Keratinocyte (primary cell): ENCODE results near the gene COL16A1. TPM values are rescaled to one million over a fixed set of nuclear protein-coding genes. Genes with fewer than 3 reads are reported as not detected.
A peak's percentile ranks its signal among the peaks of the same experiment; 100 is the strongest.

Experiments used
- DNase-seq: peaks from one replicate; pipeline ENCODE4 v3.0.0-alpha.2; 2011; ENCODE audit warnings: low read depth, missing footprints, low spot score
- FAIRE-seq: peaks from 2 replicates; lab custom pipeline; 2011; peaks lifted over from hg19 to GRCh38; lab: Jason Lieb, UNC
- H2AFZ ChIP-seq: 2 replicates; pipeline ENCODE4 v1.6.0; 2012; ENCODE audit warnings: low read length, control low read depth, inconsistent platforms; ENCODE audit not compliant: control insufficient read depth
- H3K27ac ChIP-seq: 2 replicates; pipeline ENCODE4 v1.5.1; 2011; ENCODE audit warnings: low read length; ENCODE audit not compliant: control insufficient read depth, insufficient read depth
- H3K27me3 ChIP-seq: 3 replicates; pipeline ENCODE4 v1.6.0; 2011; ENCODE audit warnings: low read length; ENCODE audit not compliant: control insufficient read depth, insufficient read depth; ENCODE audit errors: extremely low read depth
- H3K36me3 ChIP-seq, 2 experiments: 2 replicates in 1 of 2; 3 replicates in 1 of 2; pipeline ENCODE4 v1.5.1; 2011; ENCODE audit warnings: low read length in 2 of 2, mild to moderate bottlenecking in 1 of 2; ENCODE audit not compliant: control insufficient read depth in 2 of 2, insufficient read depth in 2 of 2; ENCODE audit errors: extremely low read depth in 1 of 2
- H3K4me1 ChIP-seq: 3 replicates; pipeline ENCODE4 v1.5.1; 2011; ENCODE audit warnings: low read length; ENCODE audit not compliant: control insufficient read depth, insufficient read depth; ENCODE audit errors: extremely low read depth
- H3K4me2 ChIP-seq: 3 replicates; pipeline ENCODE4 v1.6.0; 2011; ENCODE audit warnings: low read depth, low read length; ENCODE audit not compliant: control insufficient read depth, insufficient read depth; ENCODE audit errors: extremely low read depth
- H3K4me3 ChIP-seq, 3 experiments: fragments of 200-600 bp in 1 of 3; sonication (generic) in 1 of 3; 2 replicates in 2 of 3; 3 replicates in 1 of 3; pipeline ENCODE4 v1.5.1; 2011 to 2016; ENCODE audit warnings: low read length in 3 of 3, mild to moderate bottlenecking in 3 of 3, control low read depth in 2 of 3, inconsistent platforms in 1 of 3, low read depth in 1 of 3, mixed read lengths in 1 of 3, mixed run types in 1 of 3, moderate library complexity in 1 of 3; ENCODE audit not compliant: control insufficient read depth in 2 of 3, insufficient read depth in 2 of 3; ENCODE audit errors: extremely low read depth in 1 of 3
- H3K79me2 ChIP-seq: 2 replicates; pipeline ENCODE4 v1.6.0; 2012; ENCODE audit warnings: low read length; ENCODE audit not compliant: control insufficient read depth, insufficient read depth
- H3K9ac ChIP-seq: 3 replicates; pipeline ENCODE4 v1.6.0; 2011; ENCODE audit warnings: low read length; ENCODE audit not compliant: control insufficient read depth, insufficient read depth; ENCODE audit errors: extremely low read depth
- H3K9me1 ChIP-seq: 3 replicates; pipeline ENCODE4 v1.6.0; 2011; ENCODE audit warnings: low read length; ENCODE audit not compliant: control insufficient read depth, insufficient read depth; ENCODE audit errors: extremely low read depth
- H3K9me3 ChIP-seq: 2 replicates; pipeline ENCODE4 v1.5.1; 2012; ENCODE audit warnings: low read depth, low read length; ENCODE audit not compliant: control insufficient read depth
- H4K20me1 ChIP-seq: 3 replicates; pipeline ENCODE4 v1.6.0; 2011; ENCODE audit warnings: low read length; ENCODE audit not compliant: control insufficient read depth, insufficient read depth; ENCODE audit errors: extremely low read depth
- CTCF ChIP-seq, 3 experiments: IDR thresholded peaks in 1 of 3; conservative IDR thresholded peaks in 1 of 3; optimal IDR thresholded peaks in 1 of 3; 2 replicates in 2 of 3; 3 replicates in 1 of 3; pipeline versions ENCODE3 to v1.5.1; 2011; ENCODE audit warnings: low read length in 3 of 3, mild to moderate bottlenecking in 3 of 3, moderate library complexity in 2 of 3, control low read depth in 1 of 3, inconsistent platforms in 1 of 3; ENCODE audit not compliant: insufficient read depth in 2 of 3; ENCODE audit errors: extremely low read depth in 1 of 3
- EZH2 ChIP-seq: IDR thresholded peaks from one replicate; pipeline ENCODE4 v1.6.1; 2012; ENCODE audit warnings: inconsistent platforms, mild to moderate bottlenecking, low read length, moderate library complexity
- dilution Hi-C: fragments of 300-500 bp; cut with MboI; formaldehyde crosslinking; loops from one replicate; pipeline ENCODE4 v1.7.0; 2020; ENCODE audit warnings: low sequenced_read_pairs; ENCODE audit not compliant: extremely low pct_ligation_motif_present
- polyA plus RNA-seq, 5 experiments: library from polyadenylated mRNA; depleted of rRNA in 3 of 5; stranded (reverse) in 3 of 5; stranded (forward) in 1 of 5; unstranded in 1 of 5; fragments of >200 nt; gene quantifications; 1 replicate in 1 of 5; 2 replicates in 3 of 5; 3 replicates in 1 of 5; pipeline versions ENCODE4 v1.2.1 to v1.2.3, GENCODE V29; 2011 to 2012; ENCODE audit warnings: missing spikeins in 2 of 5, low read depth in 1 of 5, low replicate concordance in 1 of 5

The COL16A1 gene
- polyA plus RNA-seq, 1 donor (not counting 4 experiments of a cell fraction or from before 2014, with no cell fraction given), result 43.4 TPM

- Histone ChIP-seq H3K79me2 (no peaks in the 10 kb centered on the region), H3K27me3 (peaks cover 24% of the 10 kb centered on the region), H3K27ac (no peak within 1 kb of the TSS), H3K9me3 (no peaks in the 10 kb centered on the region), H3K4me1 (no peaks in the 10 kb centered on the region), H3K4me3 (peak within 1 kb of the TSS; percentile 39 to 61 (median 39)), H3K36me3 (no peaks in the 10 kb centered on the region), H3K9me1 (no peaks in the 10 kb centered on the region), H2AFZ (peak within 1 kb of the TSS; percentile 58), H3K4me2 (peak within 1 kb of the TSS; percentile 60), H4K20me1 (no peaks in the 10 kb centered on the region), H3K9ac (peak within 1 kb of the TSS; percentile 7)
- no peak for TF ChIP-seq CTCF (optimal IDR thresholded peaks at IDR 0.05 in 1 of 3, IDR thresholded peaks at IDR 0.05 in 1 of 3, conservative IDR thresholded peaks at IDR 0.05 in 1 of 3; ENCODE audit: extremely low read depth in 1 of 3, insufficient read depth in 2 of 3, low read length in 3 of 3)
- peak; percentile 63 for TF ChIP-seq EZH2
- dilution Hi-C loops, result no loop called here
- FAIRE-seq (no peak), DNase-seq (no peak)
These were observed 86.5 kb downstream of the COL16A1 start, which contains the start of gene HCRTR1 for GRCh38 chr1:31617218-31617915. Gene HCRTR1 (plus strand): TSS chr1:31617689. CDS start chr1:31619193, 1,504 bp downstream.

GRCh38 chr1:31615939-31616338, 87.9 kb downstream of the COL16A1 start:
- no peak overlapping the region for H3K27ac ChIP-seq
- no peak for TF ChIP-seq EZH2
- no peak for TF ChIP-seq CTCF (optimal IDR thresholded peaks at IDR 0.05 in 1 of 3, IDR thresholded peaks at IDR 0.05 in 1 of 3, conservative IDR thresholded peaks at IDR 0.05 in 1 of 3; ENCODE audit: extremely low read depth in 1 of 3, insufficient read depth in 2 of 3, low read length in 3 of 3)
- H3K27me3 ChIP-seq, result peaks cover 24% of the 10 kb centered on the region
- H3K4me2 ChIP-seq, result no peak overlapping the region
- H3K9ac ChIP-seq, result no peak overlapping the region
- H3K9me1 ChIP-seq, result no peaks in the 10 kb centered on the region
- H3K36me3 ChIP-seq, result no peaks in the 10 kb centered on the region
- H3K4me3 ChIP-seq, result no peak overlapping the region
- FAIRE-seq, result no peak
- no peaks in the 10 kb centered on the region for H3K79me2 ChIP-seq
- dilution Hi-C loops, result no loop called here
- no peak overlapping the region for H2AFZ ChIP-seq
- DNase-seq, result no peak
- no peaks in the 10 kb centered on the region for H4K20me1 ChIP-seq
- H3K9me3 ChIP-seq, result no peaks in the 10 kb centered on the region
- no peaks in the 10 kb centered on the region for H3K4me1 ChIP-seq
